Islet of Langerhans (tissue), 1 donor: ENCODE measurements around the gene KRTAP5-1.

Experiments used
- FAIRE-seq: peaks from one replicate; lab custom pipeline; 2011; peaks lifted over from hg19 to GRCh38; lab: Jason Lieb, UNC

The KRTAP5-1 gene

GRCh38 chr11:1542267-1542666 is 42.8 kb downstream of the KRTAP5-1 start:
- FAIRE-seq, result no peak

- no peak for FAIRE-seq
Observed at GRCh38 chr11:1541474-1542204, 43.4 kb downstream of the KRTAP5-1 start.

GRCh38 chr11:1540074-1540473 is 45.0 kb downstream of the KRTAP5-1 start:
- FAIRE-seq, result no peak

- no peak for FAIRE-seq
Observed at GRCh38 chr11:1538153-1538552, 46.9 kb downstream of the KRTAP5-1 start.

GRCh38 chr11:1536065-1536843 is 48.8 kb downstream of the KRTAP5-1 start:
- FAIRE-seq, result no peak

GRCh38 chr11:1534682-1535081 is 50.4 kb downstream of the KRTAP5-1 start:
- no peak for FAIRE-seq
